Right renal cortex interstitium (tissue), 3 donors: Measurements from ENCODE around the gene SLFNL1. TPM values are rescaled to one million over a fixed set of nuclear protein-coding genes. Genes with fewer than 3 reads are reported as not detected.

Source experiments
- DNase-seq, 3 donors: peaks; one replicate each; pipeline ENCODE4 v3.0.0-alpha.2; 2013; ENCODE audit warnings: low read depth in 3 of 3, low spot score in 2 of 3
- polyA plus RNA-seq, 3 donors: library from polyadenylated mRNA; unstranded; fragments of 120-200 nt; gene quantifications; one replicate each; pipeline ENCODE4 v1.2.1, GENCODE V29; 2013; ENCODE audit not compliant: insufficient read length in 3 of 3

Gene SLFNL1
- polyA plus RNA-seq, 3 donors: 0.22 to 0.28 (median 0.25) TPM

GRCh38 chr1:40987439-40988276, 33.9 kb downstream of the SLFNL1 start:
- no peak for DNase-seq

GRCh38 chr1:40986956-40987355, 34.6 kb downstream of the SLFNL1 start:
- DNase-seq: no peak

- no peak for DNase-seq
Observed at GRCh38 chr1:40986328-40986783, 35.2 kb downstream of the SLFNL1 start.

- no peak for DNase-seq
Observed at GRCh38 chr1:40985875-40986274, 35.6 kb downstream of the SLFNL1 start.

GRCh38 chr1:40985161-40985560, 36.4 kb downstream of the SLFNL1 start:
- DNase-seq: no peak

GRCh38 chr1:40984531-40984930, 37.0 kb downstream of the SLFNL1 start:
- DNase-seq: no peak

GRCh38 chr1:40984066-40984465, 37.5 kb downstream of the SLFNL1 start:
- no peak for DNase-seq

GRCh38 chr1:40983286-40983685, 38.2 kb downstream of the SLFNL1 start:
- no peak for DNase-seq

- no peak for DNase-seq
Observed at GRCh38 chr1:40982721-40983120, 38.8 kb downstream of the SLFNL1 start.

GRCh38 chr1:40981691-40982448, 39.7 kb downstream of the SLFNL1 start:
- no peak for DNase-seq

- DNase-seq: no peak
Observed at GRCh38 chr1:40980453-40981121, 40.9 kb downstream of the SLFNL1 start.

- no peak for DNase-seq
Observed at GRCh38 chr1:40980068-40980452, 41.5 kb downstream of the SLFNL1 start.

GRCh38 chr1:40979241-40980067, 42.1 kb downstream of the SLFNL1 start, which contains the start of gene CTPS1:
Gene CTPS1, plus strand, starts transcription at chr1:40979696. Its CDS starts 3,595 bp downstream, at chr1:40983291.
- DNase-seq: peak; percentile 86 to 90 (median 87)

GRCh38 chr1:40978886-40979240, 42.7 kb downstream of the SLFNL1 start:
- no peak for DNase-seq

GRCh38 chr1:40977716-40978115, 43.8 kb downstream of the SLFNL1 start:
- no peak for DNase-seq

- no peak for DNase-seq
Observed at GRCh38 chr1:40976952-40977690, 44.4 kb downstream of the SLFNL1 start.

- DNase-seq: no peak
Observed at GRCh38 chr1:40974945-40975344, 46.6 kb downstream of the SLFNL1 start.

GRCh38 chr1:40973912-40974311, 47.6 kb downstream of the SLFNL1 start:
- DNase-seq: no peak

GRCh38 chr1:40971966-40972365, 49.6 kb downstream of the SLFNL1 start:
- no peak for DNase-seq

- DNase-seq: no peak
Observed at GRCh38 chr1:40969445-40969844, 52.1 kb downstream of the SLFNL1 start.
